ENCODE results near the gene POLG2.
A peak's percentile ranks its signal among the peaks of the same experiment; 100 is the strongest.

The POLG2 gene

GRCh38 chr17:64496786-64497564 is at the start of gene POLG2:
Gene POLG2 (minus strand): TSS chr17:64497054. CDS start chr17:64496968, 86 bp downstream.
- peak; percentile 14 for TF ChIP-seq CTCF (IDR thresholded peaks at IDR 0.05)
- peak; percentile 92 for DNase-seq (ENCODE audit: low spot score)
- Histone ChIP-seq H3K4me3 (peak within 1 kb of the TSS; percentile 84), H3K27ac (peak within 1 kb of the TSS; percentile 39 to 88)

- no peak overlapping the region for H3K4me3 ChIP-seq
- no peak overlapping the region for H3K27ac ChIP-seq
- no peak for DNase-seq (ENCODE audit: low spot score)
- no peak for TF ChIP-seq CTCF (IDR thresholded peaks at IDR 0.05)
Measured at GRCh38 chr17:64544742-64545141, 47.9 kb upstream of the POLG2 start.

GRCh38 chr17:64540118-64540776 is 43.4 kb upstream of the POLG2 start:
- Histone ChIP-seq H3K27ac (no peak overlapping the region), H3K4me3 (no peak overlapping the region)
- no peak for DNase-seq (ENCODE audit: low spot score)
- TF ChIP-seq CTCF (IDR thresholded peaks at IDR 0.05) = no peak

- Histone ChIP-seq H3K27ac (no peak overlapping the region), H3K4me3 (no peak overlapping the region)
- TF ChIP-seq CTCF (IDR thresholded peaks at IDR 0.05) = no peak
- no peak for DNase-seq (ENCODE audit: low spot score)
Measured at GRCh38 chr17:64538508-64539130, 41.8 kb upstream of the POLG2 start.

- no peak for DNase-seq (ENCODE audit: low spot score)
- no peak overlapping the region for H3K27ac ChIP-seq
- no peak for TF ChIP-seq CTCF (IDR thresholded peaks at IDR 0.05)
- H3K4me3 ChIP-seq = no peak overlapping the region
Measured at GRCh38 chr17:64537488-64537887, 40.6 kb upstream of the POLG2 start.

GRCh38 chr17:64536913-64537312 is 40.1 kb upstream of the POLG2 start:
- H3K27ac ChIP-seq = no peak overlapping the region
- no peak for DNase-seq (ENCODE audit: low spot score)
- H3K4me3 ChIP-seq = no peak overlapping the region
- no peak for TF ChIP-seq CTCF (IDR thresholded peaks at IDR 0.05)

Measured in coronary artery (tissue), 2 donors.